Renal cortex interstitium (tissue), 11 donors: ENCODE results near the gene CPSF3. TPM values are rescaled to one million over a fixed set of nuclear protein-coding genes. Genes with fewer than 3 reads are reported as not detected.
"Not testable (repeated sequence)": the region's sequence is repeated elsewhere in the genome, so short reads cannot be mapped to it uniquely, and the experiment has no call there.

Experiments used
- DNase-seq, 11 donors: peaks; one replicate each; pipeline ENCODE4 v3.0.0-alpha.2; 2013; ENCODE audit warnings: low read depth in 9 of 11, low spot score in 4 of 11; ENCODE audit errors: extremely low read depth in 1 of 11
- polyA plus RNA-seq, 3 donors: library from polyadenylated mRNA; unstranded; fragments of 120-200 nt; gene quantifications; one replicate each; pipeline ENCODE4 v1.2.1, GENCODE V29; 2013; ENCODE audit not compliant: insufficient read length in 3 of 3

CPSF3 gene
- polyA plus RNA-seq, 3 donors: 47.0 to 66.0 (median 55.3) TPM

GRCh38 chr2:9478526-9478925 lies 55.1 kb downstream of the CPSF3 start:
- no peak for DNase-seq

GRCh38 chr2:9480157-9480556 lies 56.7 kb downstream of the CPSF3 start:
- no peak for DNase-seq

GRCh38 chr2:9483107-9483506 lies 59.7 kb downstream of the CPSF3 start:
- no peak for DNase-seq

- no peak for DNase-seq
These were observed 61.1 kb downstream of the CPSF3 start for GRCh38 chr2:9484533-9484932.

GRCh38 chr2:9488583-9489547 lies 65.4 kb downstream of the CPSF3 start:
- no peak for DNase-seq

- DNase-seq: no peak
These were observed 67.3 kb downstream of the CPSF3 start for GRCh38 chr2:9490789-9491188.

GRCh38 chr2:9492927-9493326 lies 69.5 kb downstream of the CPSF3 start:
- no peak for DNase-seq

- no peak for DNase-seq
These were observed 70.0 kb downstream of the CPSF3 start for GRCh38 chr2:9493478-9493877.

GRCh38 chr2:9494081-9494480 lies 70.6 kb downstream of the CPSF3 start:
- no peak for DNase-seq

GRCh38 chr2:9497017-9497416 lies 73.6 kb downstream of the CPSF3 start:
- DNase-seq: no peak

GRCh38 chr2:9498210-9498609 lies 74.8 kb downstream of the CPSF3 start:
- DNase-seq: no peak

- DNase-seq: no peak
These were observed 85.5 kb downstream of the CPSF3 start for GRCh38 chr2:9508931-9509330.

GRCh38 chr2:9513946-9514345 lies 90.5 kb downstream of the CPSF3 start:
- DNase-seq: not testable (repeated sequence)

GRCh38 chr2:9517118-9517782 lies 93.8 kb downstream of the CPSF3 start:
- DNase-seq: no peak

- no peak for DNase-seq
These were observed 94.7 kb downstream of the CPSF3 start for GRCh38 chr2:9518163-9518562.

- no peak for DNase-seq
These were observed 95.3 kb downstream of the CPSF3 start for GRCh38 chr2:9518780-9519179.

- DNase-seq: no peak
These were observed 95.8 kb downstream of the CPSF3 start for GRCh38 chr2:9519250-9519649.
